Ovary (tissue), 9 donors: ENCODE measurements around the gene CCDC57. TPM values are rescaled to one million over a fixed set of nuclear protein-coding genes. Genes with fewer than 3 reads are reported as not detected.

Experiments
- DNase-seq, 5 donors: peaks; one replicate each; pipeline ENCODE4 v3.0.0-alpha.2; 2019 to 2020
- H3K27ac ChIP-seq, 2 donors: fragments of 200-600 bp; one replicate each; pipeline versions ENCODE4 v1.5.1 to v1.8.0; 2019 to 2022
- H3K27me3 ChIP-seq: fragments of 200-600 bp; one replicate; pipeline ENCODE4 v1.8.0; 2022
- H3K36me3 ChIP-seq: fragments of 200-600 bp; sonication (generic); one replicate; pipeline ENCODE4 v1.5.1; 2019
- H3K4me1 ChIP-seq: one replicate; pipeline ENCODE4 v1.8.1; 2013; ENCODE audit warnings: mild to moderate bottlenecking, moderate library complexity; ENCODE audit not compliant: insufficient read depth
- H3K4me3 ChIP-seq: fragments of 200-600 bp; sonication (generic); one replicate; pipeline ENCODE4 v1.5.1; 2017
- H3K9me3 ChIP-seq, 2 donors: fragments of 200-600 bp in 1 of 2; sonication (generic) in 1 of 2; one replicate each; pipeline versions ENCODE4 v1.5.1 to v1.8.1; 2013 to 2019; ENCODE audit warnings: mild to moderate bottlenecking in 1 of 2, moderate library complexity in 1 of 2
- EP300 ChIP-seq: sonication (generic); formaldehyde crosslinking; IDR thresholded peaks from one replicate; pipeline ENCODE4 v1.6.1; 2017; ENCODE audit warnings: antibody characterized with exemption
- POLR2A ChIP-seq: fragments of 450-650 bp; IDR thresholded peaks from one replicate; pipeline ENCODE4 v1.6.1; 2017; ENCODE audit warnings: antibody characterized with exemption, mild to moderate bottlenecking, moderate library complexity
- WGBS, 3 donors: extraction: QIAGEN DNeasy Blood & Tissue Kit in 1 of 3; methylation state at CpG; one replicate each; pipeline versions ENCODE4 v1.1.5 to v1.1.7; 2013 to 2017; 5-methylcytosine and 5-hydroxymethylcytosine counted together
- intact Hi-C, 4 donors: fragments of 100-400 bp; cut with DNase I; formaldehyde crosslinking; loops; one replicate each; pipeline versions ENCODE4 v1.11.0 to v1.15.1; 2022 to 2023
- polyA plus RNA-seq, 2 donors: library from polyadenylated mRNA; stranded (reverse); fragments of 200-250 nt in 1 of 2; fragments of 350-450 nt in 1 of 2; fragmentation: Illumina TruSeq in 1 of 2; extraction: RNeasy Lipid Tissue Mini Kit (QIAGEN cat#74804) in 1 of 2; gene quantifications; one replicate each; pipeline ENCODE4 v1.2.3, GENCODE V29; 2013 to 2014
- total RNA-seq, 7 donors: library from RNA; depleted of rRNA in 2 of 7; stranded (reverse); fragments of >200 nt in 2 of 7; fragmentation: NEBNext Ultra II Directional in 3 of 7; extraction: Animal tissue kit (Norgen Biotek cat#: 25700) in 3 of 7; gene quantifications; one replicate each; pipeline versions ENCODE4 v1.1.0 to v1.2.4, GENCODE V29; 2016 to 2023
- TF ChIP-seq, protein P1 (sequence below), 3 donors: fragments of 450-650 bp in 2 of 3; fragments of 200-600 bp in 1 of 3; IDR thresholded peaks; one replicate each; pipeline versions ENCODE4 v1.5.1 to v1.8.0; 2016 to 2022; ENCODE audit warnings: antibody characterized with exemption in 3 of 3, mild to moderate bottlenecking in 1 of 3
- donor health status: DM: no; HTN: no; CAD: no; lungs with moderate emphysema.
- donor health status: DM: no; HTN: no; CAD: no.
- donor health status: Bipolar disorder and iron deficiency.
- donor health status: DM: yes; HTN: yes; CAD: no.
- donor health status: DM: no; HTN: no; CAD: no.
- donor health status: DM: yes; HTN: yes; CAD: no.

The CCDC57 gene
- total and polyA plus RNA-seq, 9 donors: 7.7 to 65.0 (median 40.3) TPM

DNA sequence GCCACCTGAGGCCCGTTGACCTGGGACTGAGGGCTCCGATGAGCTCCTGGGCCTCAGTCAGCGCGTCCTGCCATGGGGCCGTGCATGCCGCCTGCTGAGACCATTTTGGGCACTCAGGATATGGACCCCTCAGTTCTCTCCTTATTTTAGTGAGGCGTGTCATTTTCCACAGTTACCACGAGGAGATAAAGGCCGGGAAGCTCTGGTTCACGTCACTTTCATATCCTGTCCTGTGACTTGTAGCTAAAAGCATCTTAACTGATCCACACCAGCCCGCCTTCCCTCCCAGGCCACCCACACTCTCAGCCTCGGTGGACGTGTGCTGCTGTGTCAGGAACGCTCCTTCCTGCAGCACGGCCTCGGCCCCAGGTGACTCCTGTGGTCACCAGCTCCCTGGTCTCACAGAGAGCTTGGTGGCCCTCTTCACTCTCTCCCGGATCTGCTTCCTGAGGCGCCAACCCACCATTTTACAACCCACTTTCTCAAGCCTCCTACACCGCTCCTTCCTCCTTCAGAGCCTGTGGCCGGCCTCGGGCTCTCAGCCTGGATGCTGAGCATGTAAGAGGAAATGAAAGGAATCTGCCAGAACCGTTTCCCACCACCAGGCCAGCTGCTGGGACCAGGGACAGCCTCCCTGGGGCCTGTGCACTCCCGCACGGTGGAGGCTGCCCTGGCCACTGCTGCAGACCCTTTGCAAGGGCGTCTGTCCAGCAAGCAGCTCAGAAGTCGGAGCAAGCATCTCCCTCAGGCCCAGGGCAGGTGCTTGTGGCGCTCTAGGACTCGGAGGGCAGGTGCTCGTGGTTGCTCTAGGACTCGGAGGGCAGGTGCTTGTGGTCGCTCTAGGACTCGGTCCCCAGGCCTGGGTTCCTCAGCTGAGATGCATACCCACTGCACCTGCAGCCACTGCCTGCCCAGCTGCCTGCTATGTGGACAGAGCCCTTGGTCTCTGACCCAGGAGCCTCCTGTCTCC, 90.7 kb downstream of the CCDC57 start:
- no peak overlapping the region for H3K4me3 ChIP-seq
- TF ChIP-seq, protein P1, sequence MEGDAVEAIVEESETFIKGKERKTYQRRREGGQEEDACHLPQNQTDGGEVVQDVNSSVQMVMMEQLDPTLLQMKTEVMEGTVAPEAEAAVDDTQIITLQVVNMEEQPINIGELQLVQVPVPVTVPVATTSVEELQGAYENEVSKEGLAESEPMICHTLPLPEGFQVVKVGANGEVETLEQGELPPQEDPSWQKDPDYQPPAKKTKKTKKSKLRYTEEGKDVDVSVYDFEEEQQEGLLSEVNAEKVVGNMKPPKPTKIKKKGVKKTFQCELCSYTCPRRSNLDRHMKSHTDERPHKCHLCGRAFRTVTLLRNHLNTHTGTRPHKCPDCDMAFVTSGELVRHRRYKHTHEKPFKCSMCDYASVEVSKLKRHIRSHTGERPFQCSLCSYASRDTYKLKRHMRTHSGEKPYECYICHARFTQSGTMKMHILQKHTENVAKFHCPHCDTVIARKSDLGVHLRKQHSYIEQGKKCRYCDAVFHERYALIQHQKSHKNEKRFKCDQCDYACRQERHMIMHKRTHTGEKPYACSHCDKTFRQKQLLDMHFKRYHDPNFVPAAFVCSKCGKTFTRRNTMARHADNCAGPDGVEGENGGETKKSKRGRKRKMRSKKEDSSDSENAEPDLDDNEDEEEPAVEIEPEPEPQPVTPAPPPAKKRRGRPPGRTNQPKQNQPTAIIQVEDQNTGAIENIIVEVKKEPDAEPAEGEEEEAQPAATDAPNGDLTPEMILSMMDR (IDR thresholded peaks at IDR 0.05): no peak
- TF ChIP-seq POLR2A (no peak), EP300 (no peak)
- no peak for DNase-seq
- H3K9me3 ChIP-seq: no peaks in the 10 kb centered on the region
- no peaks in the 10 kb centered on the region for H3K36me3 ChIP-seq
- intact Hi-C loops: no loop called here
- H3K4me1 ChIP-seq: no peaks in the 10 kb centered on the region
- no peaks in the 10 kb centered on the region for H3K27me3 ChIP-seq
- no peak overlapping the region for H3K27ac ChIP-seq
- 75 to 78% (median 77%) methylated on average over 31 to 32 of the region's 32 CpGs for WGBS, 3 donors

DNA sequence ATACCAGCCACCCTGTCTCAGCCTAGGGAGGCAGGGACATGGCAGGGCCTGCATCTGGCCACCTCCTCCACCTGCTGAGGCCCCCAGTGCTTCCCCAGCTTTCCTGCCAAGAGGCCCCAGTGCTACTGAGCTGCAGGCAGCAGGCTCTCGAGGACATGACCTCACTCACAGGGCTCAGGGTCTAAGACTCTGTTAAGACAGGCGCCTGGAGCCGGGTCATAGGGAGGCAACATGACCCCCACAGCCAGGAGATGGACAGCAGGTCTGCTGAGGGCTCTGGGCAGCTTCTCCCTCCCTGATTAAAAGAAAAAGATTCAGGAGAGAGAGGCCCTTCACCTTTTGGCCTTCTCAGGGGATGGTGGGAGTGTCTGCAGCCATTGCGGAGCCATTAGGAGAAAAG, 91.4 kb downstream of the CCDC57 start:
- Histone ChIP-seq H3K27me3 (no peaks in the 10 kb centered on the region), H3K4me1 (no peaks in the 10 kb centered on the region), H3K27ac (no peak overlapping the region), H3K9me3 (no peaks in the 10 kb centered on the region), H3K4me3 (no peak overlapping the region), H3K36me3 (no peaks in the 10 kb centered on the region)
- intact Hi-C loops: no loop called here
- WGBS, 3 donors: 88 to 92% (median 91%) methylated on average over 4 of the region's 4 CpGs
- TF ChIP-seq, protein P1 (IDR thresholded peaks at IDR 0.05): no peak
- no peak for TF ChIP-seq EP300
- no peak for TF ChIP-seq POLR2A
- no peak for DNase-seq

DNA sequence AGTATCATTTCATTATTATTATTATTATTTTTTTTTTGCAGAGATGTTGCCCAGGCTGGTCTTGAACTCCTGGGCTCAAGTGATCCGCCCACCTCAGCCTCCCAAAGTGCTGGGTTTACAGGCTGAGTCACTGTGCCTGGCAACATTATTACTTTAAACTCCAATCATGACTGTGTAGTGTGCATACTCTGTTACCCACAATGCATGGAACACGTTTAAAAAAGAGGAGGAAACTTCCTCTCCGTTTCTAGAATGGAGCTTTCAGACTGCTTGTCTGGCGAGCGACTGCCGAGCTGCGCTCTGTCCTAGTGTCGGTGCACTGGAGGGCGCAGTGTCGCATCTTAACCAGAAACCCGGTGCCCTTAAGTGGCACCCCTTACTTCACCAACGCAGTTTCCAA, 92.5 kb downstream of the CCDC57 start:
- H3K27me3 ChIP-seq: no peaks in the 10 kb centered on the region
- 60 to 71% (median 71%) methylated on average over 12 of the region's 12 CpGs for WGBS, 3 donors
- no peaks in the 10 kb centered on the region for H3K4me1 ChIP-seq
- TF ChIP-seq POLR2A: no peak
- no peak for TF ChIP-seq EP300
- TF ChIP-seq, protein P1 (IDR thresholded peaks at IDR 0.05): no peak
- no peak overlapping the region for H3K4me3 ChIP-seq
- no peaks in the 10 kb centered on the region for H3K9me3 ChIP-seq
- H3K27ac ChIP-seq: no peak overlapping the region
- intact Hi-C loops: no loop called here
- no peak for DNase-seq
- H3K36me3 ChIP-seq: no peaks in the 10 kb centered on the region

DNA sequence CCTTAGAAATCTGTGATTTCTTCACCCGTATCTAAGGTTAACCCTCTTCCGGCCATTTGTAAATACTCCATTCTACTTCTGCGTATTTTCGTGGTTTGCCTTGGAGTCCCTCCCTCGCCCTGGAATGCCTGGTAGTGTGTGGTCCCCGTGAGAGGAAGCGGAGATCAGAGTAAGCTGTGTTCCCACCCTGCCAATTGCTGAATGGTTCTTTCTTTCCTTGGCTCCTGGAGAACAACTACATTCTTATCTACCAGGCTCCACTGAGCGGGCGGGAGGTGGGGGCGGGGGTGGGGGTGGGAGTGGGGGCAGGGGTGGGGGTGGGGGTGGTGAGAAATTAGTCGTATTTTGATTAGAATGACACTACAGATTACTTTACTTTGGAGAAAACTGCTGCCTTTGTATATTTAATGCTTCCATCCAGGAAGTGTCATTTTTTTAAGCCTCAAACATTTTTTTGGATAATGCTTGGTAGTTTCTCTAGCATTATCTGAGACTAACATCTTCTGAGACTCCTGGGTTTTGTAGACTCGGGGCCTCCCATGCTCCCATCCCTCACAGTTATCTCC, 93.7 kb downstream of the CCDC57 start:
- H3K27me3 ChIP-seq: no peaks in the 10 kb centered on the region
- no peaks in the 10 kb centered on the region for H3K9me3 ChIP-seq
- no peaks in the 10 kb centered on the region for H3K36me3 ChIP-seq
- DNase-seq: no peak
- no peaks in the 10 kb centered on the region for H3K4me1 ChIP-seq
- H3K4me3 ChIP-seq: no peak overlapping the region
- WGBS, 3 donors: 4 to 27% (median 20%) methylated on average over 12 of the region's 12 CpGs
- TF ChIP-seq, protein P1 (IDR thresholded peaks at IDR 0.05): no peak
- TF ChIP-seq POLR2A (no peak), EP300 (no peak)
- H3K27ac ChIP-seq: no peak overlapping the region
- intact Hi-C loops: no loop called here
